ENCODE measurements around the gene TRPM2.
"Not testable (repeated sequence)": the region's sequence is repeated elsewhere in the genome, so short reads cannot be mapped to it uniquely, and the experiment has no call there.

The TRPM2 gene

GRCh38 chr21:44354775-44355771 is 1.7 kb downstream of the TRPM2 start:
- DNase-seq (ENCODE audit: low spot score) = no peak

- no peak for DNase-seq (ENCODE audit: low spot score)
Measured at GRCh38 chr21:44356160-44356559, 2.7 kb downstream of the TRPM2 start.

GRCh38 chr21:44356636-44357035 is 3.2 kb downstream of the TRPM2 start:
- no peak for DNase-seq (ENCODE audit: low spot score)

GRCh38 chr21:44357064-44357837 is 3.8 kb downstream of the TRPM2 start:
- DNase-seq (ENCODE audit: low spot score) = no peak

- DNase-seq (ENCODE audit: low spot score) = no peak
Measured at GRCh38 chr21:44359396-44359795, 6.0 kb downstream of the TRPM2 start.

- no peak for DNase-seq (ENCODE audit: low spot score)
Measured at GRCh38 chr21:44360159-44360558, 6.7 kb downstream of the TRPM2 start.

- not testable (repeated sequence) for DNase-seq (ENCODE audit: low spot score)
Measured at GRCh38 chr21:44361903-44362302, 8.5 kb downstream of the TRPM2 start.

- no peak for DNase-seq (ENCODE audit: low spot score)
Measured at GRCh38 chr21:44363278-44363677, 9.9 kb downstream of the TRPM2 start.

- no peak for DNase-seq (ENCODE audit: low spot score)
Measured at GRCh38 chr21:44364151-44365053, 11.0 kb downstream of the TRPM2 start.

GRCh38 chr21:44365251-44365966 is 12.0 kb downstream of the TRPM2 start:
- DNase-seq (ENCODE audit: low spot score) = no peak

- DNase-seq (ENCODE audit: low spot score) = no peak
Measured at GRCh38 chr21:44365967-44366585, 12.7 kb downstream of the TRPM2 start.

- DNase-seq (ENCODE audit: low spot score) = no peak
Measured at GRCh38 chr21:44366586-44367211, 13.3 kb downstream of the TRPM2 start.

GRCh38 chr21:44368711-44369446 is 15.5 kb downstream of the TRPM2 start:
- no peak for DNase-seq (ENCODE audit: low spot score)

- no peak for DNase-seq (ENCODE audit: low spot score)
Measured at GRCh38 chr21:44370027-44370735, 16.8 kb downstream of the TRPM2 start.

- no peak for DNase-seq (ENCODE audit: low spot score)
Measured at GRCh38 chr21:44370786-44371410, 17.5 kb downstream of the TRPM2 start.

- no peak for DNase-seq (ENCODE audit: low spot score)
Measured at GRCh38 chr21:44371596-44371995, 18.2 kb downstream of the TRPM2 start.

GRCh38 chr21:44372616-44373015 is 19.2 kb downstream of the TRPM2 start:
- no peak for DNase-seq (ENCODE audit: low spot score)

GRCh38 chr21:44374601-44375280 is 21.3 kb downstream of the TRPM2 start:
- no peak for DNase-seq (ENCODE audit: low spot score)
